NB4 (cell line): ENCODE measurements around the gene LRRC7.

Experiments used
- MYC ChIP-seq: IDR thresholded peaks from 2 replicates; pipeline ENCODE4 v1.6.1; 2011; ENCODE audit warnings: low read depth, low read length
- POLR2A ChIP-seq: IDR thresholded peaks from 2 replicates; pipeline ENCODE4 v1.6.1; 2011; ENCODE audit warnings: mild to moderate bottlenecking; ENCODE audit not compliant: insufficient read length; ENCODE audit errors: extremely low read depth
- TF ChIP-seq, protein P1 (sequence below): IDR thresholded peaks from one replicate; pipeline ENCODE4 v1.5.1; 2012; ENCODE audit warnings: low read depth, low read length
- TF ChIP-seq, protein P2 (sequence below): IDR thresholded peaks from 2 replicates; pipeline ENCODE4 v1.6.1; 2011; ENCODE audit warnings: low read depth, low read length

DNA sequence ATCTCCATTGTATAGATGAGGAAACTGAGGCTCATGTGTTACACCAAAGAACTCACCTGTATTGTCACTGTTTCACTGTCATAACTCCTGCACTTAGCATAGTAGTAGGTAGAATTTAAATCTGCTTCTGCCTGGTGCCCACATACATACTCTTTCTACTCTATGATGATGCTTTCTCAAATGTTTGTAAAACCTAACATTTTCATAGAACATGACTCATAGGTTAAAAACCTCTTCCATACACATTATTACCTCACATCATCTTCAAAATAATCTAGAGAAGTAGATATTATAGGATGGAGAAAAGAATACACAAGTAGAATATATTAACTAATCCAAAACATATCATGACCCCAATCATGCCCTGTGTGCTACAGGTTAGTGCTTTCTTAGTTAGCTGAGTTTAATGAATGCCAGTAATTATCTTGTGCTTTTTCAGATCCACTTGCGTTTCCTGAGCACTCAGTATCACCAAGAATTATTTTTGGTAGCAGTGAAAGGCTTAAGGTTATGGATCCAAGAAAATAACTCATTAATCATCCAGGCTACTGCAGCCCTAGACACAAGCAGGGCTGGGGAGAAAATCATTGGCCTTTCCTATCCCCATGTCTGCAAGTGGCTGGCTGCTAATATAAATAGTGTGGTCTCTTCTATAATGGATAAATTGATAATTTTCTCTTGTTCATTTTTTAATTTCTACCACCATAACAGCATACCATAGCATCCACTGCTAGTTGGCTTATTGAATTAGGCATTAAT lies 480.8 kb downstream of the LRRC7 start:
- TF ChIP-seq POLR2A (no peak), MYC (no peak)
- TF ChIP-seq, protein P1, sequence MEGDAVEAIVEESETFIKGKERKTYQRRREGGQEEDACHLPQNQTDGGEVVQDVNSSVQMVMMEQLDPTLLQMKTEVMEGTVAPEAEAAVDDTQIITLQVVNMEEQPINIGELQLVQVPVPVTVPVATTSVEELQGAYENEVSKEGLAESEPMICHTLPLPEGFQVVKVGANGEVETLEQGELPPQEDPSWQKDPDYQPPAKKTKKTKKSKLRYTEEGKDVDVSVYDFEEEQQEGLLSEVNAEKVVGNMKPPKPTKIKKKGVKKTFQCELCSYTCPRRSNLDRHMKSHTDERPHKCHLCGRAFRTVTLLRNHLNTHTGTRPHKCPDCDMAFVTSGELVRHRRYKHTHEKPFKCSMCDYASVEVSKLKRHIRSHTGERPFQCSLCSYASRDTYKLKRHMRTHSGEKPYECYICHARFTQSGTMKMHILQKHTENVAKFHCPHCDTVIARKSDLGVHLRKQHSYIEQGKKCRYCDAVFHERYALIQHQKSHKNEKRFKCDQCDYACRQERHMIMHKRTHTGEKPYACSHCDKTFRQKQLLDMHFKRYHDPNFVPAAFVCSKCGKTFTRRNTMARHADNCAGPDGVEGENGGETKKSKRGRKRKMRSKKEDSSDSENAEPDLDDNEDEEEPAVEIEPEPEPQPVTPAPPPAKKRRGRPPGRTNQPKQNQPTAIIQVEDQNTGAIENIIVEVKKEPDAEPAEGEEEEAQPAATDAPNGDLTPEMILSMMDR = no peak
- TF ChIP-seq, protein P2, sequence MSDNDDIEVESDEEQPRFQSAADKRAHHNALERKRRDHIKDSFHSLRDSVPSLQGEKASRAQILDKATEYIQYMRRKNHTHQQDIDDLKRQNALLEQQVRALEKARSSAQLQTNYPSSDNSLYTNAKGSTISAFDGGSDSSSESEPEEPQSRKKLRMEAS = no peak
